T follicular helper cell (primary cell): ENCODE results near the gene NDUFAB1.
"Not testable (repeated sequence)": the region's sequence is repeated elsewhere in the genome, so short reads cannot be mapped to it uniquely, and the experiment has no call there.

ENCODE experiments used
- DNase-seq: peaks from one replicate; pipeline ENCODE4 v3.0.0-alpha.2; 2020; ENCODE audit warnings: low read depth
- total RNA-seq, 2 experiments: gene quantifications; one replicate each; lab custom pipeline; 2026; lab: John Stamatoyannopoulos, UW

Gene NDUFAB1
- total RNA-seq: 36.8 to 101 reads per million in 2 experiments

DNA sequence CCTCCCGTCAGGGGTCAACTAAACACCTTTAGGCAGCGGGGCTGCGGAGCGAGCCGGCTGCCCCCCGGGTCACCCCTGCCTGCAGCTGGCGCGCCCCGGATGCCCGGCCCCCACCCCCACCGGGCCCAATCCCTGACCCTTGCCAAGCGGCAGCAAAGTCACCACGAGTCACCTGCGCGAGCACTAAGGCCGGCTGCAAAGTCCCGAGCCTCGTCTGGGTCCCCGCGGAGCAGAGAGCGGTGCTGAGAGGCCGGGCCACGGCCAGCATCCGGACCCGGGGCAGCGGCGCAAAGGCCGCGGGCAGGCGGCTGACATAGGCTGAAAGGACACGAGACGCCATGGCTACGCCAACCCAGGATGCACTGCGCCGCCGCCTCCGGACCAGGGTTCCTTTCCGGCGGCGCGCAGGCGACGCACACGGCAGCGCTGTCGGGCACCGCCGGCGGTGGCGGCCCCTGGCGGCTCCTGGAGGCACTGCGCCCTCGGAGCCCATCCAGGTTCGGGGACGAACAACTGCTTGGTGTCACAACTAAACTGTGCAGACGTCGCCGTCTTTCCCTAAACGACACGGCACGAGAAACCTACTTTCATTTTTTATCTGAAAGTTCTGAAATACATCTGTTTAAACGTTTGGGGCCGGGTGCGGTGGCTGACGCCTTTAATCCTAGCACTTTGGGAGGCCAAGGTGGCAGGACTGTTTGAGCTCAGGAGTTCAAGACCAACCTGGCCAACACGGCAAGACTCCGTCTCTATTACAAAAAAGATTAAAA, at the start of gene NDUFAB1:
Gene NDUFAB1 (minus strand): TSS at position 366 of the 770 bp plus-strand sequence. CDS start 26 bp downstream, at position 340.
- peak; percentile 86 for DNase-seq

DNA sequence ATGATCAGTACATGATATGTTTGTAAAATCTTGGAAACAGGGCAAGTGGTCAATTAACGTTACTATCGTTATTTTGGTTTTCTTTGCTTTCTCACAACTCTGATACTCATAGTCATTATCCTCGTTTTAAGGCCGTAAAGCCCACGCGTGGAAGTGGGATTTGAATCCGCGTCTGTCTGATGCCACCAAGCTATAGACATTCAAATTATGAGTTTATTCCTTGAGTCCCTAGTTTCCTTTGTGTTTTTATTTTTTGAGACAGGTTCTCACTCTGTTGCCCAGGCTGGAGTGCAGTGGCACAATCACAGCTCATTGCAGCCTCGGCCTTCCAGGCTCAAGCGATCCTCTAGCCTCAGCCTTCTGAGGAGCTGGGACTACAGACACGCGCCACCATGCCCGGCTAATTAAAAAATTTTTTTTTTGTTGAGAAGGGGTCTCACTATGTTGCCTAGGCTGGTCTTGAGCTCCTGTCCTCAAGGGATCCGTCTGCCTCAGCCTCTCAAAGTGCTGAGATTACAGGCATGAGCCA, 46.2 kb upstream of the NDUFAB1 start:
- no peak for DNase-seq

DNA sequence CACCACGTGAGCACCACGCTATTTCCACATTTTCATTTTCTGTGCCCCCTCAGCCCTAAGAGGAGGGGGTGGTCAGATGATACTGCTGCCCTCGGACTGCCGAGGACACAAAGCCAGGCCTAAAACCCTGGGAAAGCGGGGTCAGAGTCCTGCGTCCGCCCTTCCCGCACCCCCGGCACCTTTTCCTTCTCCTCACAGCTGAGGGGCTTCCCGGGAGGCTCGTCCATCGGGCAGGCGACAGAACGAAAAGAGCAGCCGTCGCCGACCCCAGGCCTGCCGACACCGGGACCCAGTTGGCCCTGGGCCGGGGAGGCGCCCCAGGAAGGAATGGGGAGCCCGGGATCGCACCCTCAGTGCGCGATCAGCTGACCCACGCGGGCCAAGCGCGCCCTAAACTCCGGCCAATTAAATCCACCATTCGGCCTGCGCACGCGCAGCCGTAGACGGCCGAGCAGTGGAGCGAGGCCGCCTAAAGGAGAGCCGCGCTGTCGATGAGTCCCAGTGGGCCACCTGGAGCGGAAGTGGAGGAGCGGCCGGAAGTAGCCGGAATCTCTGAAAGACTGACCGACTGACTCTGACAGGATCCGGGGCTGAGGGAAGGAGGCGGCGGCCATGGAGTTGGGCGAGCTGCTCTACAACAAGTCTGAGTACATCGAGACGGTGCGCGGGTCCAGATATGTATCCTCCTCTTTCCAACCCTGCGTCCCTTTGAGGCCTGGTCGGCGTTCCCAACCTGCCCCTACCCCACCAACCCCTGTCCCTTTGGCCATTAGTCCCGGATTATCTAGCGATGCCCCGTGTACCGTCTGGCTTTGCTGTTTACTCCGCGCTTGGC, 45.0 kb upstream of the NDUFAB1 start, which contains the start of the genes DCTN5 and PALB2:
Gene DCTN5 (plus strand): TSS at position 536 of the 835 bp plus-strand sequence. CDS start 77 bp downstream, at position 613.
Gene PALB2 (minus strand): TSS at position 380 of the 835 bp plus-strand sequence. CDS start 153 bp downstream, at position 227.
- DNase-seq: peak; percentile 73

DNA sequence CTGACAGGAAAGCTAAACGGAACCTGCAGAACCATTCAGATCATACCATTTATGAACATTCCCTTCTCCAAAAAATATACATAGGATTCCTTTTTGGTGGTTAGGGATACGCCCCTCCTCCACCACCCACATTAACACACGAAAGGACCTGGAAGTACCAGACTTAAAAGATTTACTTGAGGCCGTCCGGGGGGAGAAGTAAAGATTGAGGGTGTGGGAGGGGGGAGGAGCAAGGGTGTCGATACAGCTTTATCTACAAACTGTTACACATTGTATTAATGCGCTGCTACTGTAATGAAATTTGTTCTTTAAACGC, 44.5 kb upstream of the NDUFAB1 start:
- no peak for DNase-seq

DNA sequence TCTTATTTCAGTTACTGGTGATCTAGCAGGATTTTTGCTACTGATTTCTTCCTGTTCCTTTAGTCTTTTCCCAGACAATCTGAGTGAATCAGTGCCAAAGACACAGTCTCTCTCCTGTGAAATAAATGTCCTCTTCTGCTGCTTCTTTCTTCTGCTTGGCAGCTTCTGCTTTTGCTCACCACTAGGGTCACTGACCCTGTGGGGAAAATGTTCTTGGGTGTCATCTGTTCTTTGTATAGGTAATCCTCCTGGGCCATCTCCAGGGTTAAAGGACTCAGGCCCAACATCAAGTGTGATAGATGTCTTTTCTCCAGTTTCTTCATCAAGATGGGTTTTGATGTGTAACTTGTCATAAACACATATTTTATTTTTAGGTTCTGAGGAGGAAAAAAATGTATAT, 39.8 kb upstream of the NDUFAB1 start:
- no peak for DNase-seq

DNA sequence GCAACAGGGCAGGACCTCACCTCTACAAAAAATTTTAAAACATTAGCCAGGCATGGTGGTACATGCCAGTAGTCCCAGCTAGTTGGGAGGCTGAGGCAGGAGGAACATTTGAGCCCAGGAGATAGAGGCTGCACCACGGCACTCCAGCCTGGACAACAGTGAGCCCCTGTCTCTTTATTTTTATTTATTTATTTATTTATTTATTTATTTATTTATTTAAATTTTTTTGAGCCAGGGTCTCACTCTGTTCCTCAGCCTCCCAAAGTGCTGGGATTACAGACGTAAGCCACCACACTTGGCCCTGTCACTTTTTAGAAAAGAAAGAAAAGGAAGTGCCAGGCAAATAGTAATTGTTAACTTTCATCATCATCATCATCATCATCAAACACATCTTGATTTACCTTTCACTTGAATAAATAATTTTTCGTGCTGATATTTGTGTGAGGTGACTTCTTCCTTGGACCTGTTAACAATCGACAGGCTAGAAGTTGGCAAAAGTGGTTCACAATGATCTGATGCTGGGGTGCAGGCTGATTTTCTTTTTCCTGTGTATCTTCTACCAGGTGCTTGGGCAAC, 38.4 kb upstream of the NDUFAB1 start:
- no peak for DNase-seq

DNA sequence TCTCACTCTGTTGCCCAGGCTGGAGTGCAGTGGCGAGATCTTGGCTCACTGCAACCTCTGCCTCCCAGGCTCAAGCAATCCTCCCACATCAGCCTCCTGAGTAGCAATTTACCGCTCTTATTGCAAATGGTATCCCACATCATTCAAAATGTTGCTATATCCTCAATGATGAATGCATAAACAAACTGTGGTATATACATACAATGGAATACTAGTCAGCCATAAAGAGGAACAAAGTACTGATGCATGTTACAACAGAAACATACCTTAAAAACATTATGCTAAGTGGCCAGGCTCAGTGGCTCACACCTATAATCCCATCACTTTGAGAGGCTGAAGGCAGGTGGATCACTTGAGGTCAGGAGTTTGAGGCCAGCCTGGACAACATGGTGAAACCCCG, 35.8 kb upstream of the NDUFAB1 start:
- not testable (repeated sequence) for DNase-seq

DNA sequence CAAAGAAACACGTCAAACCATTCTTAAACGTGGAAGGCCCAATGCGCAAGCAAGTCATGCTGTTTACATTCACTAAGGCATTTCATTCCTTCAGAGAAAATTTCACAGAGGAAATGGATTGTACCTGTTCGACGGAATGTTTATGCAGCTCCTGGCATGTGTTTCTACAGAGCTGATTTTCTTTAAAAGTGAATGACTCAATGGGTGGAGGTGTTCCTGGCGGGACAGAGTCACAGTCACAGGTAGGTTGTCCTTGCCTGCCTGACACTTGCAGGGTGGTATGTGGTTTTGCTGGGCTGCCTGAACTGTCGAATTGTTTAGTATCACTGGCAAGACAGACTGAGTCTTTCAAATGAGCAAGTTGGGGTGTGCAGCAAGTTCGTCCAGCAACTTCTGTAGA, 33.4 kb upstream of the NDUFAB1 start:
- DNase-seq: no peak

DNA sequence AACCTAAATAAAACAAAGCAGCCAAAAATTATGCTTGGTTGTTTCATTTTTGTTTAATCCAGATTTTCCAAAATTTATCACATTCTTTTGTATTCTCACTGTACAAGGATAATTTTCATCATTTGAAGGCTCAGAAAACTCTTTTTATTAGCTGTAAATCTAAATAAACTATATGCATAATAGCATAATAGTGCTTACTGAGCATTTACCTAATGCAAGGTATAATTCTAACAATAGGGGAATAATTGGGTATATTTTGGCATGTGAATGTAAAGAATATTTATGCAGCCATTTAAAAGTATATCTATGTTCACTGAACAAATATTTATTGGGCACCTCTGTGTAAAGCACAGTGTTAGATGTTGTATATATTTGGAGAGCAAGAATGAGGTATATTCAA, 28.0 kb upstream of the NDUFAB1 start:
- DNase-seq: no peak

DNA sequence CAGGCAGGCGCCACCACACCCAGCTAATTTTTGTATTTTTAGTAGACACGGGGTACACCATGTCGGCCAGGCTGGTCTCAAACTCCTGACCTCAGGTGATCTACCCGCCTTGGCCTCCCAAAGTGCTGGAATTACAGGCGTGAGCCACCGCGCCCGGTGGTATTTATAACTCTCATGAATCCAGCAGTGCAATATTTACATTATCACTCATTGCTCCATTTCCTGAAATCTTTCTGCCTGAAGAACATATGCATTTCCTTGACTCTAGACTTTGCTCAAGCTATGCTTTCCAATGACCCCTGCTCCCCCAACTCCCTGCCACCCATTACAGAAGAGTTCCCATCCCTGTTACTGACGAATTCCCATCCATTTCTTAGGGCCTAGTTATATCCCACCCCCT, 19.7 kb upstream of the NDUFAB1 start:
- no peak for DNase-seq

DNA sequence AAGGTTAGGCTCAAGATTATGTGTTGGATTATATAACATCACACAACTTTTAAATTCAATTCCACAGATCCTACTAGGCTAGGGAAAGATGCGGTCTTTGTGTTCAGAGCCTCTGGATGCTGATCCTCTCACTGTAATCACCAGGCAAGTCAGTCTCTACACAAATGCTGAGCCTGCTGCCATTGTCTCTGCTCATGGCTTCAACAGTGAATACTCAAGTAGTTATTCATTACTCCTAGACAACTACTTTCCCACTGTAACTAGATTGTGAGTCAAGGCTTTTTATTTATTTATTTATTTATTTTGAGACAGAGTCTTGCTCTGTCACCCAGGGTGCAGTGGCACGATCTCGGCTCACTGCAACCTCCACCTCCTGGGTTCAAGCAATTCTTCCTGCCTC, 15.8 kb upstream of the NDUFAB1 start:
- DNase-seq: no peak

DNA sequence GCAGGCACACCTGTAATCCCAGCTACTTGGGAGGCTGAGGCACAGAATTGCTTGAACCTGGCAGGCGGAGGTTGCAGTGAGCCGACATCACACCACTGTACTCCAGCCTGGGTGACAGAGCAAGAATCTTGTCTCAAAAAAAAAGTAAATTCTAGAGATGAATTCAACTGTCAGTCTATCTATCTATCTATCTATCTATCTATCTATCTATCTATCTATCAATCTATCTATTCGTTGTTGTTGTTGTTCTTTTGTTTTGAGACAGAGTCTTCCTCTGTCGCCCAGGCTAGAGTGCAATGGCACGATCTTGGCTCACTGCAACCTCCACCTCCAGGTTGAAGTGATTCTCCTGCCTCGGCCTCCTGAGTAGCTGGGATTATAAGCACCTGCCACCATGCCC, 14.8 kb upstream of the NDUFAB1 start:
- DNase-seq: not testable (repeated sequence)

DNA sequence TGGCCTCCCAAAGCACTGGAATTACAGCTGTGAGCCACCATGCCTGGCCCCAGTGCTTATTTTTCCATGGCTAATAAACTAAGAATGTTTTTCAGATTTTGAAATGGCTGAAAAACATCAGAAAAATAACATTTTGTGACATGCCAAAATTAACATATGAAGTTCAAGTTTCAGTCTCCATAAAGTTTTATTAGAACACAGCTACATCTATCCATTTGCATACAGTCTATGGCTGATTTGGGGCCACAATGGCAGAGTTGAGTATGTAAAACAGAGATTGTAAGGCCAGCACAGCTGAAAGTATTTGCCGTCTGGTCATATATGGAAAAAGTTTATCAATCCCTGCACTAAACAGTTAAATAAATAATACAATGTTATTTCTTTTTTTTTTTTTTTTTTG, 13.8 kb upstream of the NDUFAB1 start:
- no peak for DNase-seq

DNA sequence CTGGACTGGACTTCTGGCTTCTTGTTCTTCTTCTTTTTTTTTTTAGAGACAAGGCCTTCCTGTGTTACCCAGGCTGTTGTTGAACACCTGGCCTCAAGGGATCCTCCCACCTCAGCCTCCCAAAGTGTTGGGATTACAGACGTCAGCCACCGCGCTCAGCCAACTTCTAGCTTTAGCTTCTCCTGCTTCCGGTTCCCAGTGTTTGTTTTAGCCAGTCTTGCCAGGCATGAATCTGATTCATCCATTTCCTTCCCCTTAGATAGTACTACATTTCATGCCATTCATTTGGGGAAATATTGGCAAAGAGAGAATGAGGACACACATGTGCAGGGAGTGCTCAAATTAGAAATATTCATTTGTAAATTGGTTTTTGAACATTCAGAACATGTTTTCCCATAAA, 12.1 kb upstream of the NDUFAB1 start:
- no peak for DNase-seq

DNA sequence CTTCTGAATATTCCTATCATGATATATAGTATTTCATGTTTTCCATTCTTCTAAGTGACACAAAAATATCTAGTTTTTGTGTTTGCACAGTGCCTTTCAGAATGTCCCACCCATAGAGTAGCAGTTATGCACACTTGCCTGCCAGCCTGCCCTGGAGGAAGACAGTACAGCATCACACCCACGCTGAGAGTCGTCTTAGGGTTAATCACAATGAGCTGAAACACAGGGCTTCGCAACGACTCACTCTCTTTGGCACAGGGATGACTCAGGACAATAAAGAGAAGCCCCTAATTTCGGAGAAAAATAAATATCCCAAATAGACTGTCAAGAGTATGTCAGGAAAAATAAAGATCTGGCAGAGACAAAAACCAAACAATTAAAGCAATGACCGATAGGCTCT, 11.6 kb upstream of the NDUFAB1 start:
- DNase-seq: no peak

DNA sequence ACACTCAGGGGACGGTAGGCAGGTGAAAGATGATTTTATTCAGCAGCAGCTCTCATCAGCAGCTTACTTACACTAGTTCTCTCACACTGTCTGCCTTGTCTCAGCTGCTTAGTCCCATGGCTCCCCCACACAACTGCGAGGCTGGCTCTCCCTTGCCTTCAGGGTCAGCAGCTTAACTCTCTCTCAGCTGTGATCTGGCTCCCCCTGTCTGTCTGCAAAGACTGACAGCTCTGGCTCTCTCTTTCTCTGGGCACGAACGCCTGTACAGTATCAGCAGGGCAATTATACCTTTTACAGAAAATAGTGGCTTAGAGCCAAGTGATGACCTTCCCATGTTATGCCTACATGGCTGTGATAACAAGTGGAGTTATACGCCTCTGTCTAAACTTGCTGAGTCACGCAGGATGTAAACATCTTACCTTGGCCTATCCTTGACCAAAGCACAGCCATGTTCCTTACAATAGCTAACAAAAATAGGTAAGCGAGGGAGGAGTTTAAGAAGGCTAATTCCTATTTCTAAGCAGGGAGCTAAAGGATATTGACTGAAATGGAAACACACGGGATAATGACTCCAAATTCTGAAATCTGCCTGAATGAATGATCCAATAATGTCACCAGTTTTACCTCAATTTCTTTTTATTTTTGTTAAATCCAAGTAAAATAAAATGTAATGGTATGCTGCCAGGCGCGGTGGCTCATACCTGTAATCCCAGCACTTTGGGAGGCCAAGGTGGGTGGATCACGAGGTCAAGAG, 1.1 kb upstream of the NDUFAB1 start:
- no peak for DNase-seq

DNA sequence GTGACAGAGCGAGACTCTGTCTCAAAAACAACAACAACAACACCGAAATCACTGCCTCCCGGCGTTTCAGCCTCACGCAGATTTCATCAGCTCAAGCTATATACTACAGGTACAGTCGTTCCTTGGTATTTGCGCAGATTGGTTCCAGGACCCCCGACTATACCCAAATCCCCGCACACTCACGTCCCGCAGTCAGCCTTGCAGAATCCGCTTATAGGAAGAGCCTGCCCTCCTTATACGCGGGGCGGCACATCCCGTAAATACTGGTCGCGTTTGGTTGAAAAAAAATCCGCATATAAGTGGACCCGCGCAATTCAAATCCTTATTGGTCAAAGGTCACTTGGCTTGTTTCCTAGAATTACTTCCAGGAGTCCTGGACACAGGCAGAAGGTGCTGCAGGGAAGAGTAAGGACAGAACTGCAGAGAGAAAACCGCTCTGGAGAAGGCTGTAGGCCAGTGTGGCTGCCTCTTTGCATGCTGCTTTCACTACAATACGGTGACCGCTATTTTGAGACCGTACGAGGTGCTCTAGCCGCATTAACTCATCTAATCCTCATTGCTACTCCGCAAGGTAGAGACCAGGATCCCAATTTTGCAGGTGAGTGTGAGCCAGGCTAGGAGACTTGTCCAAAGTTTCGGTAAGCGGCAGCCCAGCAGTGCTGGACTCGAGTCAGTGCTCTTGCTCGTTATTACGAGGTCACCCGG, 718 bp downstream of the NDUFAB1 start:
- no peak for DNase-seq

DNA sequence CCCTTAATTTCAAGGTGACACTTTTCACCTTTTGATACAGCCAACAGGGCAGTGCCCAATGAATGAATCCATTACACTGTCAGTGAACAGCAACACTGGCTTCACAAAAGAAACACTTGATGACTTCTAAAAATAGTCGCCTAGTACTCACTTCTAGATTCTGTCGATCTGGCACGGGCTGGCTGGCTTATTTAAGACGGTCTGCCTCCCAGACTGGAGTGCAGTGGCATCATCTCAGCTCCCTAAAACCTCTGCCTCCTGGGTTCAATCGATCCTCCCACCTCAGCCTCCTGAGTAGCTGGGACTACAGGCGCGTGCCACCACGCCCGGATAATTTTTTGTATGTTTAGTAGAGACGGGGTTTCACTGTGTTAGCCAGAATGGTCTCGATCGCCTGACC, 1.9 kb downstream of the NDUFAB1 start:
- DNase-seq: no peak

DNA sequence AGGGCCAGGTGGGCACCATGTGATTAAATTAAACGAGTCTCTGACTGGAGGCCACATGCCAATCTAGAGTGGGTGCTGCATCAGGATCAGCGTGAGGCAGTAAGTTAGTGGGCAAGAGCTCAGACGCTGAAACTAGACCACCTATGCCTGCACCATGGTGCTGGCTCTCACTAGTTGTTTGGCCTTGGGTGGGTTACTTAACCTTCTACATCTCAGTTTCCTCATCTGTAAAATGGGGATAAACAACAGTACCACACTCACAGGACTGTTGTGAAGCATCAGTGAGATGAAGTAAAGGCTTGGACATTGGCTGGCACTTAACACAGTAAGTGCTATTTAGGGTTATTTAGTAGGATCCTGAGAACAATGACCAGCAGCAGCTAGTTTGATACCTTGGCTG, 5.9 kb downstream of the NDUFAB1 start:
- DNase-seq: no peak

DNA sequence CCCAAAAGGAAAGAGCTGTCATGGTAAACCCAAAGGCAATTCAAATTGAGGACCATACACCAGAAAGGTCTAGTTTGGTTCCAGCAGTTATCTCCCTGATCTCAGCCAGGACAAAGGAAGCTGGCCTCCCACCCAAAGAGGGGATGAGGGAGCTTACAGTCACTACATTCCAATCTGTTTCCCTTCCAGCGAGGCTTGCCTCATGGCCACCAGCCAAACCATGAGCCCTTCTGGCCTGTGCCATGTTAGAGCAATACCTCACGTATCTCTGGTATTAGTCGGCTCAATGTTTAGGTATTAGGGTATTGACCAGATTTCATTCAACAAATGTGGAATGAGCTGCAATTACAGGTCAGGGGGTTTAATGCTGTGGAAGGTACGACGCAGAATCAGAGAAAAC, 8.4 kb downstream of the NDUFAB1 start:
- DNase-seq: no peak
